HEK293 (cell line): ENCODE data around the gene KIF13A.

ENCODE experiments used
- CTCF ChIP-seq: fragments of 450-650 bp; formaldehyde crosslinking; IDR thresholded peaks from 2 replicates; pipeline ENCODE4 v1.5.1; 2016; ENCODE audit warnings: missing biosample characterization, missing genetic modification characterization
- YY1 ChIP-seq: fragments of 450-650 bp; formaldehyde crosslinking; IDR thresholded peaks from 2 replicates; pipeline ENCODE4 v1.5.1; 2018; ENCODE audit warnings: missing biosample characterization, missing genetic modification characterization
- ZNF140 ChIP-seq: fragments of 450-650 bp; formaldehyde crosslinking; IDR thresholded peaks from 2 replicates; pipeline ENCODE4 v1.5.1; 2016; ENCODE audit warnings: missing biosample characterization, missing genetic modification characterization

GRCh38 chr6:17949168-17949567 lies 38.3 kb downstream of the KIF13A start:
- no peak for TF ChIP-seq YY1 (tag by site-specific recombination)
- no peak for TF ChIP-seq ZNF140
- TF ChIP-seq CTCF: no peak
